GM18867 (cell line): ENCODE results near the gene TEF.

Experiments
- ATAC-seq: cut with Tn5 transposase; IDR thresholded peaks from one replicate; pipeline ENCODE4 v1.9.1; 2021; ENCODE audit warnings: mild to moderate bottlenecking, moderate library complexity; ENCODE audit not compliant: unreplicated experiment

TEF gene

DNA sequence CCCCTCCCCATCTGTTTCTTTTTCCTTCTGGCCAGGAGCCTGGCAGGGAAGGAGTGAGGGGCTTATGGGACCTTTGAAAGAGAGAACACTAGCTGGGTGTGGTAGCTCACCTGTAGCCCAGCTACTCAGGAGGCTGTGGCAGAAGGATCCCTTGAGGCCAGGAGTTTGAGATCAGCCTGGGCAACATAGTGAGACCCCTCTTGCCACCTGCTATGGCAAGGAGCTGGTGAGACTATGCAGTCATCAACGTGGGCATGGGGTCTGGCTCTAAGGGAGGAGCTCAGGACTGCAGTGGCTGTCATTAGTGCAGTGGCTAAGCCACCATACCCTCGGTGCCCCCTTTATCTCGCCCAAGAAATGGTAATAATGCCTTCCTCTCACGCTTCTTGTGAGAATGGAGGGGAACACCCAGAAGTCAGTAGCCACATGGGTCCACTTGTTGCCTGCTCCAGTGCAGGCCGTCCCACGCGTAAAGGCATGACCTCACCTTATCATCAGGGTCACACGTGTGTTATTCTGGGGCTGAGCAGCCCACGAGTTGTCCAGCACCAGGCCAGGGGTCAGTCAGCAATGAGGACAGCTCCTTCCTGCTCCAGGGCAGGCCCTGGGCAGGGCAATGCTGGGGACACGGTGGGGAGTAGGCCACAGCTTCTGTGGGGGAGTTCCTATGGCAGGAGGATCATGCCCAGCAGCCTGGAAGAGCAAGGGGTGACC is 27.7 kb upstream of the TEF start:
- no peak for ATAC-seq

DNA sequence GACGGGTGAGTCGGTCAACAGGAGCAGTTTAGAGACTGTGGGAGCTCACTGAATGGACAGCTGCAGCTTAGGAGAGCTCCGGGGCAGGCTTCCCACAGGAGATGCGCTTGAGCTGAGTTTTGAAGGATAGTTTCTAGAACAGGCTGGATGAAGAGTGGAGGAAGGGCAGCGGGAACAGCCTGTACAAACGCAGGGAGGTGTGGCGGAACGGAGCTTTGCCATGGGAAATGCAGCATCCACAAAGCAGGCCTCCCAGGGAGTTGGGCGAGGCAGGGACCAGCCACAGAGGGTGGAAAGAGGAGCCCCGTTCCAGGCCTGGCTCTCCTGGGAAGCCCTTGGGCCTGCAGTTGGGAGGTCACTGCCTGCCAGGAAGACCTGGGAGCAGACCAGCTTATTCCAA is 26.8 kb upstream of the TEF start:
- ATAC-seq: no peak

DNA sequence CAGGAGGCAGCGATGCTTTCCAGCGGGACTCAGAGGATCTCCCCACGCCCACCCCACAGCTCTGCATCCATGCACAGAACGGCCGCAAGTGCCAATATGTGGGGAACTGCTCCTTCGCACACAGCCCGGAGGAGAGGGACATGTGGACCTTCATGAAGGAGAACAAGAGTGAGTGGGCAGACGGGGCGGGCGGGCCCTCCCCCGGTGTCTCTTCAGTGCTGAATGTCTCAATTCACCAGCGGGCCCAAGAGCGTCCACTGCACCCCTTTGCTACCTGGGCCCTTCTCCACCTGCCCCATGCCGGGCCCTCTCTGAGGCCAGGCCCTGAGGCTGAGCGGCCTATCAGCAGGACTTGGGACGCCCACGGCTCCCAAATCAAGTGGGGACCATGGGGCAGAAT is 25.8 kb upstream of the TEF start:
- ATAC-seq: no peak

DNA sequence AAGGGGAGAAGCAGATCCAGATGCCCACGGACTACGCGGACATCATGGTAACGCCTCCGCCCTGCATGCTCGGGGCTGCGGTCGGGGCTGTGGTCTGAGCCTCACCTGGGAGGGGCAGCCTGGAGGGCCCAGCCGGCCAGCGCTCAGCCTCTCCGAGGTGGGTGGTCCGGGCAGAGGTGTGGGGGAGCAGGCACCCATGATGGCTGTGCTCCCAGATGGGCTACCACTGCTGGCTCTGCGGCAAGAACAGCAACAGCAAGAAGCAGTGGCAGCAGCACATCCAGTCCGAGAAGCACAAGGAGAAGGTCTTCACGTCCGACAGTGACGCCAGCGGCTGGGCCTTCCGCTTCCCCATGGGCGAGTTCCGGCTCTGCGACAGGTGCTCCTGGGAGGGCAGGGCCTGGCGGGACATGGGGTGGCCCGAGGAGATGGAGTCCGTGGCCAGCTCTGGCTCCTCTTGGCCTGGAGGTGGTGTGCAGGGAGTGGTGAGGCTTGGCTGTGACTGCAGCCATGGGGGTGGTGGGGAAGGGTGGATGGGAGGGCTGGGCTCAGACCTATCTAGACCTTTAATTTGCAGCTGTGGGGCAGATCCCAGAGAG is 25.2 kb upstream of the TEF start:
- ATAC-seq: no peak

DNA sequence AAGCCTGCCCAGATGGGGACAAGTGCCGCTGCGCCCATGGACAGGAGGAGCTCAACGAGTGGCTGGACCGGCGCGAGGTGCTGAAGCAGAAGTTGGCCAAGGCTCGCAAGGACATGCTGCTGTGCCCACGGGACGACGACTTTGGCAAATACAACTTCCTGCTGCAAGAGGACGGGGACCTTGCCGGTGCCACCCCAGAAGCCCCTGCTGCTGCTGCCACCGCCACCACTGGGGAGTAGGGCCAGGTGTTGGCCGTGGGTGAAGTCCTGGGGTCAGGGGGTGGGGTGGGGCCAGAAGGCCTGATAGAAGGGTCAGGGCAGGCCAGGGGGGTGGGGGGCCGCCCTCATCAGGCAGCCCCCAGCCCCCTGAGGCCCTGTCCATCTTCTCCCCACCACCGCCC is 24.6 kb upstream of the TEF start:
- ATAC-seq: no peak

DNA sequence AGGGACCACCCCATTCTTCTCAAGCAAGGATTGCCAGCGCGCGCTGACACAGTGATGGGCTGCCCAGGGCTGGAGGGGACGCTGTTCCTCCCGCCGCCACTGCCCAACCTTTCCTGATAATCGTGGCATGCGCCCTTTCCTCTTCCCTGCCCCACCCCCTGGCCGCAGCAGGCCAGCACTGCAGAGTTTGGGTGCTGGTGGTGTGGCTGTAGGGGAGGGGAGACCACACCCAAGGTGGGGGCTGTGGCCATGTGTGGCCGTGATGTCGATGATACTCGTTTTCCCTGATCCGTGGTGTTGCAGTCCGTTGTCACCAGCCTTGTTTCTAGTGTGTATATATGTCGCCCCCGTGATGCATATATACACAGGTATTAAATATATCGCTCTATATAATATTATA is 22.8 kb upstream of the TEF start:
- ATAC-seq: no peak

DNA sequence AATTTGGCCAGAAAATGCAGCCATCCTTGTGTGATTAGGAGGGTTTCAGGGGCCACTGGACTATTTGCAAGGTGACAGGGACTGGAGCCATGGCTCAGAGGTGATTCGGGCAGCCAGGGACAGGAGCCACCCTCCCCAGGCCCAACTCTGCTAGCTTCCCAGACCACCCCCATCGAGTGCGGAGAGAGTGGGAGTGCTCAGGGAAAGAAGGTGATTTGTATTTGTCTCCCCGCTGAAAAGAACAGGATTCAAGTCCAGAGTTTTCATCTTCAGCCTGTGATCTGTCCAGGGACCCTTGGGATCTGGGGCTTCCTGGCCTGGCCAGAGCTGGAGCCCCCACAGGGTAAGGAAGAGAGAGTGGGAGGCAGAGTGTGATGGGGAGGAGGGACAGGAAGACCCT is 22.4 kb upstream of the TEF start:
- ATAC-seq: no peak

DNA sequence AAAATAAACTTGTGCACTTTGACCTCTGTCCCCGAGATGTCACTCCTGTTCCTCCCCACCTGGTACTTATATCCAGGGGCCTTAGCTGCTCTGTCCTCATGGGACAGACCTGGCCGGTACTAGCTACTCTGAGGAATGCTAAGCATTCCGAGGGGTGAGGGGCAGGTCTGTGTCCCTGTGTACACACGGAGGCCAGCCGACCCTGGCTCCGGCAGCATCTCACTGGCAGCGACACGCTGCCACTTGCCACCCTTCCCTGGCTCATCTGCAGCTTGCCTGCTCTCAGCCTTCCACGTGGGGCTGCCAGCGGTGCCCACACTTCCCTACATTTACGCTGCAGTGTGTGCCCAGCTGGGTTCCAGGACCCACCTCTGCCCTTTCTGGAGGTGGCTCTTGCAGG is 21.6 kb upstream of the TEF start:
- no peak for ATAC-seq

DNA sequence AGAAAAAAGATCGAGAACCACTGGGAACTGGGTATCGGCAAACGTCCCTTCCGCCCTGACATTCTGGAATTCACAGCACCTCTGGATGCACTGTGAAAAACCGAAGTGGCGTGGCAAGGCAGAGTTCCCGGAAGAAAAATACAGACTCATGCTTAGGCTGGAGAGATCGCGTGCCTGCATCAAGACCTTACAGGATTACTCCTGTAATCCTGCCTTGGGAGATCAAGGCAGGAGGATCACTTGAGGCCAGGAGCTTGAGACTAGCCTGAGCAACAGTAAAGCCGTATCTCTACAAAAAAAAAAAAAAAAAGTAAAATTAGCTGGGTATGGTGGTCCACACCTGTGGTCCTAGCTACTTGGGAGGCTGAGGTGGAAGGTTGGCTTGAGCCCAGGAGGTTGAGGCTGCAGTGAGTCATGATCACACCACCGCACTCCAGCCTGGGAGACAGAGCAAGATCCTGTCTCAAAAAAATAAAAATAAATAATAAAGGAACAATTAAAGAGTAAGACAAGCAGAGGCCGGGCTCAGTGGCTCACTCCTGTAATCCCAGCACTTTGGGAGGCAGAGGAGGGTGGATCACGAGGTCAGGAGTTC is 19.9 kb upstream of the TEF start:
- no peak for ATAC-seq

DNA sequence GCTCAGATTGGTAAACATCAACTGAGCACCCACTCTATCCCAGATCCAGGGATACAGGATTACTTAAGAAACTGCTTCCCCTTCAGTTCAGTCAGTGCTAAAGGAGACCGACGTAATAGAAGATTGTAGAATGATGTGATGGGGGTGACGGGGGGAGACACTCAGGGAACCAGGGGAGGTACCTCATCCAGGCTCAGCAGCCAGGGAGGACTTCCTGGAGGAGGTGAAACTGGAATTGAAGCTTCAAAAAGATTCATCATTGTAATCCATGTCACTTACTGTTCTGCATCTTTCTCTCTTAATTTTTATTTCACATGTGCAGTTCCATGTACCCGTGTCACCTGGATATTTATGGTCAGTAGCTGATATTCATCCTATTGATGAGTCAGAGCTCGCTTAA is 19.1 kb upstream of the TEF start:
- ATAC-seq: no peak

DNA sequence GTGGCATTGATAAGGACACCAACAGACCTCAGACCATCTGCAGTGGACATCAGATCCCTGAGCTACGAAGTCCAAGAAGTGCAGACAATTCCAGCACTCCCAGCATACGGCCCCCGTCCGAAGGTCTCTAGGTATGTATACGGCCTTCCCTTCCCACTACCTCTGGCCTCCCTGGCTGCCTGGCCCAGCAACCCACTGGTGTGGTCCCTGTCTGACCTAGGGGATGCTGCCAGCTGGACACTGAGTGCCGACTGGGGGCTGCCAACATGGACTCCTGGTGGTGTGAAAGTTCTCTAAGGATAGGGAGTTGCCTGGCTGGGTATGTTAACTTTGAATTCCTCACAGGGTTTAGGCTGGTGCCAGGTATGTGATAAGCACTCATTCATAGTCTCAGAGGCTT is 17.5 kb upstream of the TEF start:
- ATAC-seq: no peak

DNA sequence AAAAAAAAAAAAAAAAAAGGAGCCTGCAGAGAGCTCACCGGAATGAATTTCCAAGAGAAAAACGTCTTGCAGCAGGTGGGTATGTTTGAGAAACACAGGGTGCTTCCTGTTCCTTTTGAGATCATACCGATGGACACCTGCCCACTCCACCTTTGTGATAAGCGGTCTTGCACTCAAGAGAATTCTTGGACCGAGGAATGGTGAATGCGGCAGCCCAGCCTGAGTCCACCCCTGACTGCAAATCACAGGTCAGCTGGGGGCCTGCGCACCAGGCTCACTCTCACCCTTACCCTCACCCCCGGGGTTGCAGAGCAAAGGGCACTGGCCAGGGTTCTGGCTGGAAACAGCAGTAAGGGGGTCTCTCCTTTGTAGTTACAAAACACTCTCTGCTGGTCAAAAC is 16.8 kb upstream of the TEF start:
- ATAC-seq: no peak

DNA sequence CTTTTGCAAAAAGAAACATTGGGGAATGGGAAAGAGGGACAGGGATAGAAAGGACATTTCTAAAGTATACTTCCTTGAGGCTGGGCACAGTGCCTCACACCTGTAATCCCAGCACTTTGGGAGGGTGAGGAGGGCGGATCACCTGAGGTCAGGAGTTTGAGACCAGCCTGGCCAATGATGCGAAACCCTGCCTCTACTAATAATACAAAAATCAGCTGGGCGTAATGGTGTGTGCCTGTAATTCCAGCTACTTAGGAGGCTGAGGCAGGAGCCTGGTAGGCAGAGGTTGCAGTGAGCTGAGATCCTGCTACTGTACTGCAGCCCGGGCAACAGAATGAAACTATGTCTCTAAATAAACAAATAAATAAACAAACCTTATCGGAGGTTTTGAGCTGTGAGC is 16.3 kb upstream of the TEF start:
- ATAC-seq: no peak

DNA sequence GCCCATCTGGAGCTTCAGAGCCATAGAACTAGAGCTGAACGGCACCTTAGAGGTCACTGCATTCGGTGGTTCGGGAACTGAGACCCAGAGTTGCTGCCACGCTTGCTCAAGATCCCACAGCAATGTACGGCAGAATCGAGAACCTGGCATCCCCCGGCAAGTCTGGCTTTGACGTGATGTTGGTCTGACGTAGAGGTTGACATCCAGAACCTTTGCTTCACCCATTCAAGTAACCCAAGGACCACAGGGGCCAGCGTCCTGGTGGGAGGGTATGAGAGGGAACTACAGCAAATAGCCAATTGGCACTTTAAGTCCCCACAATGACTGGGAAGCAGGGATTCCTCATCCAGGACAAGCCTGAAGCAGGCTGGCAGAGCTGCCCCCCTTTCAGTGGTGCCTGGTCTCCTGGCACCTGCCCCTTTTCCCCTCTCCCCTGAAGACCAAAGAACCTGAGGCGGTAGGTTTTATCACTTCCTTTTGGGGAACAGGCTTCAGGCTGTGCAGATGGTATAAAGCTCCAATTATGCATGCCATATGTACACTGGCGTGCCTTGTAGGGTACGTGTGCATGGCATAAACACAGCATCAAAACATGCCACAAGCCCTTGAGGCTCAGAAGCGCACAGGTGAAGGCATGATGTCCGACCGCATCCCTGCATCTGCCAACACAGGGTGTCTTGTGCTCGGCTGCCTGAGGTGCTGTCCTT is 15.3 kb upstream of the TEF start:
- ATAC-seq: no peak

DNA sequence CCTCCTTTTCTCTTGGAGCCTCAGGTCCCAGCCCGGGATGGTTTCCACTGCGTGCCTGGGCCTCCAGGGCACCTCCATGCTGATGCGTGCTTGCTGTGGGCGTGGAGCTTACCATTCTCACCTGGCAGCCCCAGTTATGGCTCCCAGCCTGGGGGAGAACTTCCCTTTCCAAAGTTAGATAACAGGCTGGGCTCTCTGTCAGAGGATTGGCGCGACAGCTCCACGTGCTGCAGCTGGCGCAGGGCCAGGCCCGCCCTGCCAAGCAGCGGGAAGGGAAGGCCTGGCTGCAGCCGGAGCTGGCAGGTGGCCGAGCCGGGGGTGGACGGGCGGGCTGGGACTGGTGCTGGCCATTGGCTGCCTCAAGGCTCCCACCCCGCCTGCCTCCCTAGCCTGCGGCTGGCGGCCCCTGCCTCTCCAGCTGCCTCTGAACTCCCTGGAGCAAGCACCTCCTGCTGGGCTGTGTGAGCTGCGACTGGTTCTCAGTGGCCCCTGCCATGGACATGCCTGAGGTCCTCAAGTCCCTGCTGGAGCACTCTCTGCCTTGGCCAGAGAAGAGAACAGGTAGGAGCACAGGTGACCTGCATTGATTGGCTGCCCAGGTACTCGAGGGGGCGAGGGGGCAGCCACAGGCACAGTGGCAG is 14.6 kb upstream of the TEF start:
- ATAC-seq: no peak

DNA sequence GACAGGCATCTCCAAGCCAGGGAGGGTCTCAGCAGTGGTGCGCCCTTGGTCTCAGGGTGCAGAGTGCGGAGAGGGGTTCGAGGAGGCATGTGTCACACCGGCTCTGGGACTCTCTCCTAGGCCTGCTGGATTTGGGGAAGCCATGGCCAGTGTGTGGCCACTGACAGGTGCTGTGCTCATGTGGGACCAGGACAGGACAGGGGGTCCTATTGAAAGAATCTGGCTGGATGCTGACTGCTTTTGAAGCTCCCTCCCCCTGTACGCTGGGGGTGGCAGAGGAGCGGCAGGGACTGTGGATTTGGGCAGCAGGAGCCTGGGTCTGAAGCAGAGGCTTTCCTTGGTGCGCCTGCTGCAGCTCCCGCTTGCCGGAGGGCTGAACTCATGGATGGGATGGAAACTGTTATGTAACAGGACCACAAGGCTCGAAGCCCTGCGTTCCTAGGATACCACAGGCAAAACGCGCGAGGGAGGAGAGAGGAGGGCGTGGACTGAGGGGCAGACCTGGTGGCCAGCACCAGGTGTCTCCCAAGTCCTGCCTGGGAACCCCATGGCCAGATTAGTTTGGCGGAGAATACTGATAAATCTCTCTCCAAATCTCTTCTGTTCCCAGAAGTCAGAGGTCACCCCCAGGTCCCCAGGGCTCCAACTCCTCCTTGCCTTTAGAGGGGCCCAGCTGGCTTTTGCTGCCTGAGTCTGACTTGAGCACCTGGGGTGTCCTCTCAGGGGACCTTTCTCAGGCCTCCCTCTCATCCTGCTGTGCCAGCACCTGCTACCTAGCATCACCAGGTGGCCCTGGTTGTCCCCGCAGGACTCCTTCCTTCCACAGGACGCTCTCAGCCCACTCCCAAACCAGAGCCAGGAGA is 13.8 kb upstream of the TEF start:
- ATAC-seq: no peak

DNA sequence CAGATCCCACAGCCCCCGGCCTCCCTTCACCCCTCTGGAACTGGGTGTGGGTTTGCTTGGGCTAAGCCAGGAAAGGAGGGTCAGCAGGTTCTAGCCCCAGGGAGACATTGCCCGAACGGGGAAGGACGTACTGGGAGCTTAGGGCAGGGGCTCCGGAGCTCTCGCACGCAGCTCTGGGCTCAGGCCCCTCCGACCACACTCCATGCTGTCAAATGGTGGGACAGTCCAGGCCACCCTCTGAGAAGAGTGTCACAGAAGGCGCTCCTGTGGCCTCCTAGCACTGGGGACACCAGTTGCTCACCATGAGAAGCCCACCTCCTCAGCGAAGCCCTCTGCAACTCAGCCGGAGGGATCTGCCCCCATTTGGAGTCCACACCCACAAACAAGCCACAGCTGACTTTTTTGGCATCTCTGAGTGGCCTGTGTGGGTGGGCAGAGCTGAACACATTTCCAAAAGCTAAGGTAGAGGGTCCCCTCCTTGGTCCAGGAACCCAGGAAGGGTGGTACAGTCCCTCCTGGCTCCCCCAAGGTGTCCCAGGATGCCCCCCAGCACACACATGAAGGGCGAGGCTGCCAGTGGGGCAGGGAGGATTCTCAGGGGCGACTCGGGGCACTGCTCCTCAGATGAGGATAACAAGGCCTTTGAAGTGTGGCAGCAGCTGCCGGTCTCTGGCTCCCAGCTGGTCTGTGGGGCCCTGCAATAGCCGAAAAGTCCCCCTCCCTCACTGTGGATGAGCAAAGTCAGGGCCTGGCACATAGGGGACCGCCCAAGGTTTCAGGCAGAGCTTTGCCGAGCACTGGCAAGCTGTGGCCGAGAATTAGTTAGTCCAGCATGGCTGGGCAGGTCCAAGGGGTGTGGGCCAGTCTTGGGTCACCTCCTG is 13.0 kb upstream of the TEF start:
- ATAC-seq: no peak

DNA sequence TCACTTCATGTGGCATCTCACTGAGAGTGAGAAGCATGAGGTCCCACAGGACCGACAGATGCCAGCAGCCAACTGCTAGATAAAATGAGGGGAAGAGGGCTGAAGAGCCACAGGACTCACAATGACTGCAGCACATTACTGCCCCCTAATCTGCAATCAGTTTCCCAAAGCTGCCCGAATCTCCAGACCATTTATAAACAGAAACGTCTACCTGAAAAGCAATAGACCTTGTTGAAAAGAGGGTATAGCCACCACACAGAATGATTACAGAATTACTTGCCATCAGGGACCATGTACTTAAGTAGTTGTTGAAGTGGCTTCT is 12.4 kb upstream of the TEF start:
- ATAC-seq: no peak

DNA sequence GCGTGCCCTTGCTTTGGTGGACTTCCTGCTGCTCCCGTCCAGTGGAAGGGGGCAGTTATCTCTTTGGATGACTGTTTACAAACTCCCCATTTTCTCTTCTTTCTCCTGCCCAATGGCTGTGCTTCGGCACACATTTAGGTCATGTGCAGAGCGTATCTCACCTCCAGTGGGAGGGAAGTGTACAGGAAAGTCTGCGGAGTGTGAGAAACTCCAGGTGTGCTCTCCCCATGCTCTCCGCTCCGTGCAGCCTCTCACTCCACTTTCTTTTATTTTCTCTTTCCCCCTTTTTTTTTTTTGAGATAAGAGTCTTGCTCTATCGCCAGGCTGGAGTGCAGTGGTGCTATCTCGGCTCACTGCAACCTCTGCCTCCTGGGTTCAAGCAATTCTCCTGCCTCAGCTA is 11.9 kb upstream of the TEF start:
- no peak for ATAC-seq

DNA sequence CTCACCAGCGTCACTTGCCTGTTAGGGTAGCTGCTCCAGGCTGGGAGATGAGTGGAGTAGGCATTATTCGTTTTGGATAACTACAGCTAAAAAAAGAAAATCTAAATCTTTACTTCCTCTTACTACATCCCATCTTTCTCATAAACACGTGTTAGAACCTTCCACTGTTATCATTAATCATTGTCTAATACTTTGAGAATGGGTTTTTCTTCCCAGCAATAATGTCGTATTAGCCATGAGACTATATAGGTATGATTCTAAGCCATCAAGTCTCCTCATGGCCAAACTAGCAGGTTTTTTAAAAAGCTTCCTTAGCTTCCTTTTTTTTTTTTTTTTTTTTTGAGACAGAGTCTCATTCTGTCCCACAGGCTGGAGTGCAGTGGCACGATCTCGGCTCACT is 3.9 kb upstream of the TEF start:
- ATAC-seq: no peak
